ENCODE results near the gene IRF2BP1.
A peak's percentile ranks its signal among the peaks of the same experiment; 100 is the strongest.

The IRF2BP1 gene

GRCh38 chr19:45865269-45865948, 20.5 kb downstream of the IRF2BP1 start:
- Histone ChIP-seq H3K4me1 (ENCODE audit: control insufficient read depth, insufficient read depth, low read length, unreplicated experiment) (no peaks in the 10 kb centered on the region), H2AFZ (ENCODE audit: low read length, unreplicated experiment) (no peak overlapping the region), H3K4me3 (ENCODE audit: low read depth, low read length) (no peak overlapping the region), H3K36me3 (ENCODE audit: insufficient read depth, low read length) (no peaks in the 10 kb centered on the region), H3K27me3 (ENCODE audit: insufficient read depth, low read length) (peaks cover 25% of the 10 kb centered on the region), H3K27ac (ENCODE audit: low read depth, low read length) (no peak overlapping the region), H3K79me2 (ENCODE audit: control insufficient read depth, insufficient read depth, low read length, unreplicated experiment) (peaks cover 18% of the 10 kb centered on the region)

- H3K4me1 ChIP-seq (ENCODE audit: control insufficient read depth, insufficient read depth, low read length, unreplicated experiment) = no peaks in the 10 kb centered on the region
- no peak overlapping the region for H2AFZ ChIP-seq (ENCODE audit: low read length, unreplicated experiment)
- no peaks in the 10 kb centered on the region for H3K36me3 ChIP-seq (ENCODE audit: insufficient read depth, low read length)
- peaks cover 18% of the 10 kb centered on the region for H3K79me2 ChIP-seq (ENCODE audit: control insufficient read depth, insufficient read depth, low read length, unreplicated experiment)
- peaks cover 25% of the 10 kb centered on the region for H3K27me3 ChIP-seq (ENCODE audit: insufficient read depth, low read length)
- H3K27ac ChIP-seq (ENCODE audit: low read depth, low read length) = no peak overlapping the region
- peak overlapping the region; percentile 58; the same call in 1 of the 2 replicates for H3K4me3 ChIP-seq (ENCODE audit: low read depth, low read length)
Observed at GRCh38 chr19:45864629-45865082, 21.3 kb downstream of the IRF2BP1 start.

GRCh38 chr19:45863840-45864628, 21.9 kb downstream of the IRF2BP1 start, which contains the start of gene FOXA3:
Gene FOXA3 (plus strand): TSS chr19:45864326. CDS start chr19:45864457, 131 bp downstream.
- H3K36me3 ChIP-seq (ENCODE audit: insufficient read depth, low read length) = no peaks in the 10 kb centered on the region
- H2AFZ ChIP-seq (ENCODE audit: low read length, unreplicated experiment) = peak within 1 kb of the TSS; percentile 75
- peaks cover 21% of the 10 kb centered on the region for H3K79me2 ChIP-seq (ENCODE audit: control insufficient read depth, insufficient read depth, low read length, unreplicated experiment)
- H3K27ac ChIP-seq (ENCODE audit: low read depth, low read length) = no peak within 1 kb of the TSS
- H3K4me3 ChIP-seq (ENCODE audit: low read depth, low read length) = peak within 1 kb of the TSS; percentile 64
- H3K27me3 ChIP-seq (ENCODE audit: insufficient read depth, low read length) = peaks cover 25% of the 10 kb centered on the region
- H3K4me1 ChIP-seq (ENCODE audit: control insufficient read depth, insufficient read depth, low read length, unreplicated experiment) = no peaks in the 10 kb centered on the region

- Histone ChIP-seq H3K4me1 (ENCODE audit: control insufficient read depth, insufficient read depth, low read length, unreplicated experiment) (no peaks in the 10 kb centered on the region), H3K79me2 (ENCODE audit: control insufficient read depth, insufficient read depth, low read length, unreplicated experiment) (peaks cover 21% of the 10 kb centered on the region), H3K27ac (ENCODE audit: low read depth, low read length) (no peak overlapping the region), H2AFZ (ENCODE audit: low read length, unreplicated experiment) (peak overlapping the region; percentile 75), H3K36me3 (ENCODE audit: insufficient read depth, low read length) (no peaks in the 10 kb centered on the region), H3K27me3 (ENCODE audit: insufficient read depth, low read length) (peaks cover 25% of the 10 kb centered on the region), H3K4me3 (ENCODE audit: low read depth, low read length) (peak overlapping the region; percentile 64)
Observed at GRCh38 chr19:45863335-45863839, 22.6 kb downstream of the IRF2BP1 start.

GRCh38 chr19:45862564-45863334, 23.2 kb downstream of the IRF2BP1 start, which contains the start of gene SYMPK:
Gene SYMPK (minus strand): TSS chr19:45863147. CDS start chr19:45854495, 8,652 bp downstream.
- H3K4me3 ChIP-seq (ENCODE audit: low read depth, low read length) = peak within 1 kb of the TSS; percentile 100
- peaks cover 25% of the 10 kb centered on the region for H3K27me3 ChIP-seq (ENCODE audit: insufficient read depth, low read length)
- H2AFZ ChIP-seq (ENCODE audit: low read length, unreplicated experiment) = peak within 1 kb of the TSS; percentile 99
- H3K27ac ChIP-seq (ENCODE audit: low read depth, low read length) = peak within 1 kb of the TSS; percentile 82
- H3K36me3 ChIP-seq (ENCODE audit: insufficient read depth, low read length) = no peaks in the 10 kb centered on the region
- H3K79me2 ChIP-seq (ENCODE audit: control insufficient read depth, insufficient read depth, low read length, unreplicated experiment) = peaks cover 24% of the 10 kb centered on the region
- no peaks in the 10 kb centered on the region for H3K4me1 ChIP-seq (ENCODE audit: control insufficient read depth, insufficient read depth, low read length, unreplicated experiment)

- H3K79me2 ChIP-seq (ENCODE audit: control insufficient read depth, insufficient read depth, low read length, unreplicated experiment) = peaks cover 24% of the 10 kb centered on the region
- H2AFZ ChIP-seq (ENCODE audit: low read length, unreplicated experiment) = peak overlapping the region; percentile 99
Observed at GRCh38 chr19:45862271-45862563, 23.7 kb downstream of the IRF2BP1 start.

GRCh38 chr19:45860359-45861259, 25.3 kb downstream of the IRF2BP1 start:
- H3K27ac ChIP-seq (ENCODE audit: low read depth, low read length) = no peak overlapping the region
- H3K4me3 ChIP-seq (ENCODE audit: low read depth, low read length) = no peak overlapping the region
- peaks cover 21% of the 10 kb centered on the region for H3K27me3 ChIP-seq (ENCODE audit: insufficient read depth, low read length)
- H3K36me3 ChIP-seq (ENCODE audit: insufficient read depth, low read length) = no peaks in the 10 kb centered on the region
- H3K4me1 ChIP-seq (ENCODE audit: control insufficient read depth, insufficient read depth, low read length, unreplicated experiment) = no peaks in the 10 kb centered on the region
- no peak overlapping the region for H2AFZ ChIP-seq (ENCODE audit: low read length, unreplicated experiment)
- peaks cover 28% of the 10 kb centered on the region for H3K79me2 ChIP-seq (ENCODE audit: control insufficient read depth, insufficient read depth, low read length, unreplicated experiment)

More at GRCh38 chr19:45862271-45862563, 23.7 kb downstream of the IRF2BP1 start:
- peak overlapping the region; percentile 82 for H3K27ac ChIP-seq (ENCODE audit: low read depth, low read length)
- no peaks in the 10 kb centered on the region for H3K4me1 ChIP-seq (ENCODE audit: control insufficient read depth, insufficient read depth, low read length, unreplicated experiment)
- H3K27me3 ChIP-seq (ENCODE audit: insufficient read depth, low read length) = peaks cover 25% of the 10 kb centered on the region
- peak overlapping the region; percentile 100 for H3K4me3 ChIP-seq (ENCODE audit: low read depth, low read length)
- H3K36me3 ChIP-seq (ENCODE audit: insufficient read depth, low read length) = no peaks in the 10 kb centered on the region

- H3K4me1 ChIP-seq (ENCODE audit: control insufficient read depth, insufficient read depth, low read length, unreplicated experiment) = no peaks in the 10 kb centered on the region
- H2AFZ ChIP-seq (ENCODE audit: low read length, unreplicated experiment) = no peak overlapping the region
- no peak overlapping the region for H3K4me3 ChIP-seq (ENCODE audit: low read depth, low read length)
- H3K27ac ChIP-seq (ENCODE audit: low read depth, low read length) = no peak overlapping the region
- H3K79me2 ChIP-seq (ENCODE audit: control insufficient read depth, insufficient read depth, low read length, unreplicated experiment) = peaks cover 10% of the 10 kb centered on the region
- no peaks in the 10 kb centered on the region for H3K27me3 ChIP-seq (ENCODE audit: insufficient read depth, low read length)
- peaks cover 6% of the 10 kb centered on the region for H3K36me3 ChIP-seq (ENCODE audit: insufficient read depth, low read length)
Observed at GRCh38 chr19:45854167-45854778, 31.7 kb downstream of the IRF2BP1 start.

GRCh38 chr19:45852983-45853382, 33.0 kb downstream of the IRF2BP1 start:
- peaks cover 9% of the 10 kb centered on the region for H3K79me2 ChIP-seq (ENCODE audit: control insufficient read depth, insufficient read depth, low read length, unreplicated experiment)

More at GRCh38 chr19:45852983-45853382, 33.0 kb downstream of the IRF2BP1 start:
- Histone ChIP-seq H3K27ac (ENCODE audit: low read depth, low read length) (no peak overlapping the region), H2AFZ (ENCODE audit: low read length, unreplicated experiment) (no peak overlapping the region), H3K4me1 (ENCODE audit: control insufficient read depth, insufficient read depth, low read length, unreplicated experiment) (no peaks in the 10 kb centered on the region), H3K4me3 (ENCODE audit: low read depth, low read length) (no peak overlapping the region), H3K27me3 (ENCODE audit: insufficient read depth, low read length) (no peaks in the 10 kb centered on the region), H3K36me3 (ENCODE audit: insufficient read depth, low read length) (peaks cover 11% of the 10 kb centered on the region)
